ENCODE results near the gene PCNX1.

PCNX1 gene

DNA sequence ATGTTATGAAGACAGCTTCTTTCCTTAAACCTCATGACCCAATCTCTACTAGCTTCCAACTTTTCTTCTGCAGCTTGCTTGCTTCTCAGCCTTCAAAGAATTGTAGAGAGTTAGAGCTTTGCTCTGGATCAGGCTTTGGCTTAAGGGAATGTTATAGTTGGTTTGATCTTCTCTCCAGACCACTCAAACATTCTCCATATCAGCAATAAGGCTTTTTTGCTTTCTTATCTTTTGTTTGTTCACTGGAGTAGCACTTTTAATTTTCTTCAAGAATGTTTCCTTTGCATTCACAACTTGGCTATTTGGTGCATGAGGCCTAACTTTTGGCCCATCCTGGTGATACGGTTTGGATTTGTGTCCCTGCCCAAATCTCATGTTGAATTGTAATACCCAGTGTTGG lies 163.8 kb downstream of the PCNX1 start:
- FAIRE-seq (no peak), DNase-seq (ENCODE audit: insufficient read length, low spot score) (no peak)
- TF ChIP-seq, protein P1, sequence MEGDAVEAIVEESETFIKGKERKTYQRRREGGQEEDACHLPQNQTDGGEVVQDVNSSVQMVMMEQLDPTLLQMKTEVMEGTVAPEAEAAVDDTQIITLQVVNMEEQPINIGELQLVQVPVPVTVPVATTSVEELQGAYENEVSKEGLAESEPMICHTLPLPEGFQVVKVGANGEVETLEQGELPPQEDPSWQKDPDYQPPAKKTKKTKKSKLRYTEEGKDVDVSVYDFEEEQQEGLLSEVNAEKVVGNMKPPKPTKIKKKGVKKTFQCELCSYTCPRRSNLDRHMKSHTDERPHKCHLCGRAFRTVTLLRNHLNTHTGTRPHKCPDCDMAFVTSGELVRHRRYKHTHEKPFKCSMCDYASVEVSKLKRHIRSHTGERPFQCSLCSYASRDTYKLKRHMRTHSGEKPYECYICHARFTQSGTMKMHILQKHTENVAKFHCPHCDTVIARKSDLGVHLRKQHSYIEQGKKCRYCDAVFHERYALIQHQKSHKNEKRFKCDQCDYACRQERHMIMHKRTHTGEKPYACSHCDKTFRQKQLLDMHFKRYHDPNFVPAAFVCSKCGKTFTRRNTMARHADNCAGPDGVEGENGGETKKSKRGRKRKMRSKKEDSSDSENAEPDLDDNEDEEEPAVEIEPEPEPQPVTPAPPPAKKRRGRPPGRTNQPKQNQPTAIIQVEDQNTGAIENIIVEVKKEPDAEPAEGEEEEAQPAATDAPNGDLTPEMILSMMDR (IDR thresholded peaks at IDR 0.05; ENCODE audit: insufficient read depth, missing control alignments), result no peak

DNA sequence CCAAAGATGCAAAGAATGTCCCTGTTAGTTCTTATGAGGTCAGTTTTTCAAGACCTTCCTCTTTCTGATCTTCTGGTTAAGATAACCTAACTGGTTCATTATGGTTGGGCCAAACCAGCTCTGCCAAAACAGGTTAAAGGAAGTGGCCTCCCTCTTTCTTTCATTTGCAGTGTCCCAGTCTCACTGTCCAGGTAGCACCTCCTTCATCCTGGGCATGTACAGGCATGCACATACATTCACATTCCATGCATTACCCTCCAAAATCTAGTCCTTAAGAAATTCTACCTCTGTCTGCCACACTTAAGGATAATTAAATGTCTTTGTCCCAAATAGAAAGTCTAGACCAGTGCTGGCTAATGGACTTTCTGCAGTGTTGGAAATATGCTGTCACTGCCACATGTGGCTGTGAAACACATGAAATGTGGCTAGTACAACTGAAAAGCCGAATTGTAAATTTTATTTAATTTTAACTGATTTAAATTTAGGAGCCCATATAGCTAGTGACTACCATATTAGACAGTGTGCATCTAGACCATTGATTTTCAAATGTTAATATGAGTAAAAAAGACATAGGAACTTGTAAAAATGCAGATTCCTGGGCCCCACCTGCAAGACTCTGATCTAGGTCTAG lies 169.3 kb downstream of the PCNX1 start:
- DNase-seq (ENCODE audit: insufficient read length, low spot score) (no peak), FAIRE-seq (no peak)
- TF ChIP-seq, protein P1 (IDR thresholded peaks at IDR 0.05; ENCODE audit: insufficient read depth, missing control alignments), result no peak

DNA sequence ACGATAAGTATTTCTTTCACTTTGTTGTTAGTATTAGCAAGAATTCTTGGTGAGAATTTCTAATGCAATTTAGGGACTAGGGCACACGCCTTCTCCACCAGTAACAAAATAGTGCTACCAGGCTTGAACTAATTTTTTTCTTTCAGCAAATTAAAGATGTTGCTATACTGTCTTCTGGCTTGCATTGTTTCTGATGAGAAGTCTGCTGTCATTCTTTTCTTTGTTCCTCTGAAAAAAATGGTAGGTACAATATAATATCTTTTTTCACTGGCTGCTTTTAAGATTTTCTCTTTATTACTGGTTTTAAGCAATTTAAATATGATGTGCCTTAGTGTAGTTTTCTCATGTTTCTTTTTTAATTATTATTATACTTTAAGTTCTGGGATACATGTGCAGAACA lies 171.2 kb downstream of the PCNX1 start:
- no peak for DNase-seq (ENCODE audit: insufficient read length, low spot score)
- TF ChIP-seq, protein P1 (IDR thresholded peaks at IDR 0.05; ENCODE audit: insufficient read depth, missing control alignments), result no peak
- no peak for FAIRE-seq

DNA sequence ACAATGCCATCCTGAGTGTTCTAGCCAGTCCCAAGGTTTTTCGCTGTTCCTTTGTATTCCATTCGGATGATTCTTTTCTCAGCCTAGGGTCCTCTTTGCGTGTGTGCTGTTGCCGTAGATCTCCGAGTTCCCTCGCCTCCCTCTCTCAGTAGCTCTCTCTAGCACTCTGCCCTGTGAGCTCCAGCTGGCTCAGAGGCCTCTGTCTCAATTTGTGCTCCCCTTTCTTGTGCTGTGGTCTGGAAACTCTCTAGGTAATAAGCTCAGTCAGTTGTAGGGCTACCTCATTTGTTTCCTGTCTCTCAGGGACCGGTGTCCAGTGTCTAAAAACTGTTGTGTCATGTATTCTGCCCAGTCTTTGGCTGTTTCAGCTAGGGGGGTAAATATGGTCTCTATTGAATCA lies 179.3 kb downstream of the PCNX1 start:
- FAIRE-seq (no peak), DNase-seq (ENCODE audit: insufficient read length, low spot score) (no peak)
- TF ChIP-seq, protein P1 (IDR thresholded peaks at IDR 0.05; ENCODE audit: insufficient read depth, missing control alignments), result no peak

DNA sequence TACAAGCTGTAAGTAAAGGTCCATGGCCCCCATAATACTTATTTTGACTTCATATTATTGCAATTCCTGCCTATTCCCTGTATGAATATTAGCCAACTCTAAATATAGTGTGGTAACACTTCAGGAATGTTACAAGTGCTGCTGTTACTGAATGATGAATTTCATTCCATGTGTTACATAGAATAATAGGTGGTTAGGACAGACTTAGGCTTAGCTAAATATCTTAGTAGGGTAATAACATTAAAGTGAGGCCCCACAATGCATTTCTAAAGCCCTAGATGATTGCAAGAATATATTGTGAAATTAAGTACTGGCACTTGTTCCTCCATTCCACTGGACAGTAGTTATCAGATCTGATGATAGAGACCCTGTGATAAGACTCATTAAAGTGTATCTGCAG lies 182.7 kb downstream of the PCNX1 start:
- TF ChIP-seq, protein P1 (IDR thresholded peaks at IDR 0.05; ENCODE audit: insufficient read depth, missing control alignments), result no peak
- FAIRE-seq (no peak), DNase-seq (ENCODE audit: insufficient read length, low spot score) (no peak)

DNA sequence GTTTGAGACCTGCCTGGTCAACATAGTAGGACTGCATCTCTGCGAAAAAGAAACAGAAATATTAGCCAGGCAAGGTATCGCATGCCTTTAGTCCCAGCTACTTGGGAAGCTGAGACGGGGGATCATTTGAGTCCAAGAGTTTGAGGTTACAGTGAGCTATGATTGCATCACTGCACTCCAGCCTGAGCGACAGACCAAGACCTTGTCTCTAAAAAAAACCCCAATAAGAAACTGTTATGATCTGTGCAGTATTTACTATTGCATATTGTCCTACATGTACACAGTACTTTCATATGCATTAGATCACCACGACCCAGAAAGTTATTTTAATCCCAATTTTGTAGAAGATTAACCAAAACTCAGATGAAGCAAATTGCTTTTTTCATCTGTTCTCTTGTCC lies 187.5 kb downstream of the PCNX1 start:
- no peak for FAIRE-seq
- DNase-seq (ENCODE audit: insufficient read length, low spot score), result no peak

DNA sequence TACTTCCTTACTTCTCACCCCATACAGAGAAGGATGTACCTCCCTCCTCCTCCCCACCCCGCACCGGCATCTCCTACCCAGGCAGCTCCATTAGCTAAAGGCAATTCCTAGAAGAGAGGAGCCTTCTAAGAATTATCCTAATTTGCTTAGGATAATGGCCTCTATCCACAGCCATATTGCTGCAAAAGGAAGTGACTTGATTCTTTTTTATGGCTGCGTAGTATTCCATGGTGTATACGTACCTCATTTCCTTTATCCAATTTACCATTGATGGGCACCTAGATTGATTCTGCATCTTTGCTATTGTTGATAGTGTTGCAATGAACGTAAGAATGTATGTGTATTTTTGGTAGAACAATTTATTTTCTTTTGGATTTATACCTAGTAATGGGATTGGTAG lies 189.7 kb downstream of the PCNX1 start:
- FAIRE-seq, result no peak
- DNase-seq (ENCODE audit: insufficient read length, low spot score), result no peak
- TF ChIP-seq, protein P1 (IDR thresholded peaks at IDR 0.05; ENCODE audit: insufficient read depth, missing control alignments), result no peak

More for the DNA sequence above, 187.5 kb downstream of the PCNX1 start:
- TF ChIP-seq, protein P1 (IDR thresholded peaks at IDR 0.05; ENCODE audit: insufficient read depth, missing control alignments), result no peak
